ENCODE data around the gene DCC.

Gene DCC

DNA sequence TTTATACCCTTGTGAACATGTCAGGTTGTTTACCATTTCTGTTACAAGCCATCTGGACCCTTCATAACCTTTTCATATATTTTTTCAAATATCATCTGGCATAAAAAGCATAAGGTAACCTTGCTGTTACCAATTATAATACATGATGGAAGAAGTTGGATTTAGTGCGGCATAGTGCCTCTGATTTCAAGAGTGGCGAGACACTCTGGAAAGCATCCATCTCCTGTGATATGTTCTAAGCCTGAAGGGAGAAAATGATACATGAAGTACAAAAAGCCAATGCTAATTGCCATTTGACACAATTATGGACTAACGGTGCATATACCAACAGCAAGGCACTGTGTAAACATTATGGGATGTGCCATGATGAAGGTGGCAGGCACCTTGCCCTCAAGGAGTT, 75.1 kb downstream of the DCC start:
- no peak for FAIRE-seq
- no peak for DNase-seq (ENCODE audit: low spot score)

DNA sequence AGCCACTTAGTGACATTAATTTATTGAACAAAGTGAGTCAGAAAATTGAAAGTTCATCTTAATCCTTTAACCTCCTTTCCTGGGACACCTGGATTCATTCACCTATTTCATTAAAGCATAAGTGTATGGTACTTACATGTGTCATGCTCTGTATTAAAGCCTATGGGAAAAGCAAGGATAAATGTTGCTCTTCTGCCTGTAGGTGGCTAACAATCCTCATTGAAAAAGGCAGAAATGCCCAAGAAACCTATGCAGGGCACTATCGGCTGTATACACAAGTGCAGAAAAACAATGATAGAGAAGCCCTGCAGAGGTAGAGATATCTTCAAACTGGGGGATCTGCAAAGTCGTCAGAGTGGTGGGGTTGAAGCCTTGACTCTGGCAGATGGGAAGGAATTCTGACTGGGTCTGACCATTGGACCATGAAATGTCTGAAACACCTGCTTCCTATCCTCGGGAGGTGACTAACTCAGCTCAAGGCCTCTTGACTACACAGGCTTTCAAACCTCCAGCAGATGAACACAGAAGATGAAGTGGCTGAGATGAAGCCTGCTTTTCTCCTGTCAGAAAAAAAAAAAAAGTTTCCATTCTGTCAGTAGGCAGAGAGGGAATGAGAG, 83.1 kb downstream of the DCC start:
- FAIRE-seq (no peak), DNase-seq (ENCODE audit: low spot score) (no peak)

GRCh38 chr18:52426041-52426440, 86.0 kb downstream of the DCC start:
- no peak for DNase-seq (ENCODE audit: low spot score)
- no peak for FAIRE-seq

DNA sequence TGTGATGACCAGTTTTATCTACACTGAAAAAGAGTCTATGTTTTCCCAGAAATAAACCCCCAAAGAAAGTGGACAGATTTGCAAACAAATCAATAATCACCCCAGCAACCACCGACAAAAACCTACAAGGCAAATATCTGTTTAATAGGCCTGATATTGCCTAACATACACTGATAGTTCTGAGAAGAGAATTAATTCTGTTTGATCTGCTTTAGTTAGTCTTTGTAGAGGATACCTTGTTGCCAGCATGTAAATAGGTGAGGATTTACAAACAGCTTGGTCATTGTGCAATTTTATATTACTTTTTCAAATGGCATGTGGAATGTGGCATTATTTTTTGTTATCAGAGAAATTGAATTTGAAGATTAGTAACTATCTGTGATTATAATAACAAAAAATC, 86.5 kb downstream of the DCC start:
- FAIRE-seq = no peak
- DNase-seq (ENCODE audit: low spot score) = no peak

DNA sequence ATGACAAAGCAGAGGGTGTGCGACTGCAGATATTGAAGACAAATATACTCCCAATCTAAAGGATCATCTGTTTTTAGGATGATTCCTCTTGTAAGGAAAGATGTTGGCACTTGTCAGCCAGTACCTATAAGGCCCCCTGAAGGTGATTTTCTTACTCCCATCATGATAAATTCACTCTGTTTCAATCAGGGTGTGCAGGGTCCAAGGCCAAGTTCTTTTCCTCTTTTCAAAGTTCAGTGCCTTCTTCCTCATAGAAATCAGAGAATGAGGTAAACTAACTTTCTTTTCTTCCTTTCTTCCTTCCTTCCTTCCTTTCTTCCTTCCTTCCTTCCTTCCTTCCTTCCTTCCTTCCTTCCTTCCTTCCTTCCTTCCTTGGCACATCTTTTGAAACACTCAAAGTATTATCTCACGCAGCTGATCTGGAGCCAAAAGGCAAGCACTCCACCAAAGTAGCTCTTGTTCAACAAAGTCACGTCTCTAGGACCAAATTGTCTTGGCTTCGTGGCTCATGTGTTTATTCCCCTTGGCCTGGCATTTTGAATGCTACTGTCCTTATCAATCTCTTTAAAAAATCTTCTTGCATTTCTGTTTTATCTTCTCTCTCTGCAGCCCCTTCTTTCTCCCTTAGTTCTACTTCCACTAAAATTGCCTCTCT, 87.7 kb downstream of the DCC start:
- FAIRE-seq = no peak
- DNase-seq (ENCODE audit: low spot score) = no peak

DNA sequence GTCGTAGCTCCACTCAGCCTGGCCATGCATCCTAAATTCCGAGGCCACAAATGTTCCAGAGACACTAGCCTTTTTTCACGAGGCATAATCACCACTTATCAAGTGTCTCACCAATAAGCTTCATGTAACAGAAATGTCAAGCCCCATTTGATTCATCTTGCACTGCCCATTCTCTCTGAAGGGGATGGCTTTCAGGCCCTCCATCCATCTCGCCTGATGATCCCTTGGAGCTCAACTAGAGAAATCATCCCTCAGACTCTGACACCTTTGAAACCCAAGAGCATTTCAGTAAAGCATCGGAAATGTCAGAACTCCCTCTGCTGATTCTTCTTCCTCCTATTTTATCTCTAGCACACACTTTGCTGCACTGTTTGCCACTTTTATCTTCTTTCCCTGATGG, 91.7 kb downstream of the DCC start:
- FAIRE-seq (no peak), DNase-seq (ENCODE audit: low spot score) (no peak)

DNA sequence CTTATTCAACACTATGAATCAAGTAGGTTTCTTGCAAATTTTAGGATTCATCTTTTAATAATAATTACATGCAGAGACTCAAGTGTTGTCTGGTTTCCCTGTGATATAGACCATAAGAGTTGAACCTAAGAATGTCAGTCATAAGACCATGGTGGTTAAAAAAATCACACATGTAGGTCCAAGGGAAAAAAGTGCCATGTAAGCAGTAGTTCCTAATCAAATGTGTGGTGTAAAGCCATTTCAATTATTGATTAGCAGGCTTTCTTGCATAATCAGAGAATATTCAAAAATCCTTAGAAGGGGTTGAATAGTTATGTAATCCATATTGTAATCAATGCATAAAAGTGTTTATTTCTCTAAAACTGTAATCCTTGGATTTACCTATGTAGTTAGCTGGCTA, 93.8 kb downstream of the DCC start:
- no peak for FAIRE-seq

GRCh38 chr18:52435301-52435700, 95.3 kb downstream of the DCC start:
- no peak for FAIRE-seq
- DNase-seq (ENCODE audit: low spot score) = no peak

More for the DNA sequence above, 93.8 kb downstream of the DCC start:
- no peak for DNase-seq (ENCODE audit: low spot score)

- FAIRE-seq = no peak
Measured at GRCh38 chr18:52437161-52437560, 97.2 kb downstream of the DCC start.

DNA sequence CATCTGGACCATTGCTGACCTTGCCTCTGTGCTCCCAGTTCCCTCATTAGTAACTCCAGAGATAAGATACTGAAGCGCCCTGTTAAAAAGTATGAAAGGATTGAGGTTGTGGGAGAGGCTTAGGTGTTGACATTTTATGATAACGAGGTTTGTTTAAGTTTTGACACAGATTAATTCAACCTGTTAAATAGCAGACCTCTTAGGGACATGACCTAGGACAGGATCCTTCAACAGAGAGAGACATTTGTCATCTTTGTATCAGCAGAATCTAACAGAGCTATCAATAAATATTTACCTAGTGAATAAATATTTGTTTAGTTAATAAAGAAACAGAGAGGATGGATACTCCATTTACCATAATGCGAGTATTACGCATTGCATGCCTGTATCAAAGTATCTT, 99.5 kb downstream of the DCC start:
- FAIRE-seq (no peak), DNase-seq (ENCODE audit: low spot score) (no peak)

More at GRCh38 chr18:52437161-52437560, 97.2 kb downstream of the DCC start:
- no peak for DNase-seq (ENCODE audit: low spot score)

DNA sequence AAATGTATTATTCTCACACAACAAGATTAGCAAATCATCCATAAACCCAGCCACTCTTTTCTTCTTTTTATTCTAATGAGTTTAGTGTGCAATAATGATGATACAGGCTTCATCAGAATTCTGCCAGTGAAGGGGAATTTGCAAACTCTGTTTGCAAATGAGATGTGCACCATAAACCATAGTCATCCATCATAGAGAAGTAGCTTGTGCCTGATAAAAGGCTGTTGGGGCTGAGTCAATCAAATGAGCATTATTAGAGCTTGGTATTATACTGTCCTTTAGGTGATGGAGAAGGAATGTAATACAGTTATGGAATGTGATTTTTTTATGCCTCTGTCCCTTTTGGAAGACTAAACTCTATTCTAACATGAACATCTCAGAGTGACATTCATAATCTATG, 101.8 kb downstream of the DCC start:
- DNase-seq (ENCODE audit: low spot score) (no peak), FAIRE-seq (no peak)

- no peak for DNase-seq (ENCODE audit: low spot score)
- FAIRE-seq = no peak
Measured at GRCh38 chr18:52442686-52443085, 102.7 kb downstream of the DCC start.

- FAIRE-seq = no peak
Measured at GRCh38 chr18:52451256-52451655, 111.3 kb downstream of the DCC start.

DNA sequence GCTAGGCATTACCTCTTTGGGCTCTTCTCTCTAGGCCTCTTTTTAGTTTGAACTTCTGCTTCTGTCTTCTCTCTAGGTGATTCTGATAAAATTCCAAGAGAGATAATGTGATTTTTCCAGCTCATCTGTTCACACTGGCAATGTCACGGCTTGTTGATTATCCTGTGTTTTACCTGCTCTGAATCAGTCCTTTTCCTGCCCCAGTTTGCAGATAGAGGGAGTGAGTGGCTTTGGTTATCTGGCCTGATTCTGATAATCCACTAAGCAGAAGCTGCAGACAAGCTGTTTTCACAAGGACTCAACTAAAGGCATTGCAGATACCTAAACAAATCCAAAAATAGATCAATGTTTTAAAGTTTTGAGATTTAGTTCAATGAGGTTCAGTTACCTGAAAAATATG, 111.9 kb downstream of the DCC start:
- FAIRE-seq = no peak
- DNase-seq (ENCODE audit: low spot score) = no peak

More at GRCh38 chr18:52451256-52451655, 111.3 kb downstream of the DCC start:
- no peak for DNase-seq (ENCODE audit: low spot score)

DNA sequence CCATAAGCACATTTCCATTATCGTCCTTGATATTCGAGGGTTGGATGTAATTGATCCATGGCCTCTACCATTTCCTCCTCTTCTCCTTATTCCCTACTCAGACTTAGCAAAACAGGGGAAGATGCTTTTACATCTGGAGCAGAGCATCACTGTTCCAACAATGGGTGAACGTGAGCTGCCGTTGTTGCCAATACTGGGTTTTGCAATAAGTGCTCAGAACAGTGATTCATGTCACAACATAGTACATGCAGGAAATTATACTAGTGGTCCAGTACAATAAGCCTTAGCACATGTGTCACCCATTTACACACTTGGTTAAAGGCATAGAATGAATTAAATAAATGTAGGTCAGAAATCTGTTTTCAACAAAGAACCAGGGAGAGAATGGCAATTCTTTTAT, 112.4 kb downstream of the DCC start:
- FAIRE-seq (no peak), DNase-seq (ENCODE audit: low spot score) (no peak)

DNA sequence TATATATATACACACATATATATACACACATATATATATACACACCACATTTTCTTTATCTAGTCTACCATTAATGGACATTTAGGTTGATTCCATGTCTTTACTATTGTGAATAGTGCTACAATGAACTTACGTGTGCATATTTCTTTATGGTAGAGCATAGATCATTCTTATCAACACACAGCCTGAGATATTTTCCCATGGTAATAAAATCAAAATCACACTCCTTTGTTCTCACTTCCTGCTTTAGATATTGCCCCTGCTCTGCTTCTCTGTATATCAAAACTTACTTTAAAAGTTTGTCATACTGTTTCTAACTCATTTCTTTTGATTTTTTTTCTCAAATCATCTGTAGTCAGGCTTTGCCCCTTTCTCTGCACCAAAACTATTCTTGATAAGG, 119.9 kb downstream of the DCC start:
- DNase-seq (ENCODE audit: low spot score) (no peak), FAIRE-seq (no peak)

DNA sequence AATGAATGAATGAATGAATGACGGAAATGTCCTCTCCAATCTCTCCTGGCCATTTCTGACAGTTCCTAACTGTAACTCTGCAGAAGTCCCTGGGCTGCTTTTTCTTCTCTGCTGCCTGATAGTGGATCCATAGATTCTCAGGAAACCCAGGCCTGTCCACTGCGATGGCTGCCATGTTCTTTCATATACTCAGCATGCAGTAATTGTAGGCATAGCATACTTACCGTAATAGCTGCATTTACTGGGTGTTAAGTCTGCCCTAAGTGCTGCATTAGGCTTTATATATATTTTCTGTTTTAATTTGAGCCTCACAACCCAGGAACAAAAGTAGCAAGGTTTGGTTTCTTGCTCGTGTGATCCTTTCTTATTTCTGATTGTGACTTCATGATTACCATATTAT, 122.9 kb downstream of the DCC start:
- DNase-seq (ENCODE audit: low spot score) (no peak), FAIRE-seq (no peak)

GRCh38 chr18:52465391-52465790, 125.4 kb downstream of the DCC start:
- no peak for DNase-seq (ENCODE audit: low spot score)
- FAIRE-seq = no peak

DNA sequence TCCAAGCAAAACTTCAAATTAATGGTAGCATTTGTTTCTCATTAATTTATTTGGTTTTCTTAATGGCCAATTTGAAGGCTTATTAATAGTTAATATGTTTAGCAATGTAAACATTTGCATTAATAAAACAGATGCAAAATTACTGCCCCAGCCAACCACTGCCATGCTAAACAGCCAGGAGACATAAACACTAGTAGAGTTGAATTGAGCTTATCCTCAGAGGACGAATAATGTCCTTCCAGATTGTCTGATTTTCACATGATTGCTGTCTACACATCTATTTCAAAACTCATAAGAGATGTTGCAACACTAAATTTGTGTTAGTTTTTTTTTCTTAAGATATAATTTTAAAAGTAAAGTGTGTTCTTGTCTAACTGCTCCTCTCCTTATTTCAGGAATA, 128.5 kb downstream of the DCC start:
- no peak for FAIRE-seq
- DNase-seq (ENCODE audit: low spot score) = no peak

DNA sequence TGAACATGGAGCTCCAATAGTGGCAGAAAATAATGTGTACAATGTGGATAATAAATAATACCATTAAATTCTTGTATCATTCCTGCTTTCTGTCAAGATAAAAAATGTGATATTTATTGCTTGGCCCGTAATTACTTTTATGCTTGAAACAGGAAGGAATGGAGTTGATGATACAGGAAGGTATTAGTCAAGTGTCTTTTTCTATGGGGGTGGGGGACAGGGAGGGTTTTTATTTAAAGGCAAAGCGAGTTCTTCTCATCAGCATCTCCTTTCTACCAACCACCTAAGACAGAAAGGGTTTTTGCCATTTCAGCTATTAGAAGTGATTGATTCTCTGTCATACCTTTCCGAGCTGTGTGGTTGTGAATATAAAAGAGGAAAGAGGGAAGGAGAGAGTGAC, 135.3 kb downstream of the DCC start:
- FAIRE-seq = no peak

GRCh38 chr18:52481116-52481515, 141.1 kb downstream of the DCC start:
- DNase-seq (ENCODE audit: low spot score) = no peak
- no peak for FAIRE-seq

More for the DNA sequence above, 135.3 kb downstream of the DCC start:
- DNase-seq (ENCODE audit: low spot score) = no peak

- FAIRE-seq = no peak
- DNase-seq (ENCODE audit: low spot score) = no peak
Measured at GRCh38 chr18:52484977-52485376, 145.0 kb downstream of the DCC start.

DNA sequence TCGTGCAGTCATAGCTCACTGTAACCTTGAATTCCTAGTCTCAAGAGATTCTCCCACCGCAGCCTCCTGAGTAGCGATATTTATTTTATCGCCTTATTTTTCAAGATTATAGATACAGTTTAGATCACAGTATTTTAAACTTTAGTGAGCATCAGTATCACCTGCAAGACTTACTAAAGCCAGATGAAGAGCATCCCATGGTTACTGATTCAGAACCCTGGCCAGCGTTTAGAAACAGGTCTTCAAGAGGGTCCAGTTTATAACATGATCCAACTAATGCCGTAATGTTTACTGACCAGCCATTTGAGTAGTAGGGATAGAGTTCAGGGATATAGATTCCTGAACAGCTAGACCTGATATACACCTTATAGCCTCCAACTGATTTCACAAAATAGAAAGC, 146.1 kb downstream of the DCC start:
- FAIRE-seq = no peak

More for the DNA sequence above, 146.1 kb downstream of the DCC start:
- no peak for DNase-seq (ENCODE audit: low spot score)
